Spleen (tissue), 7 donors: ENCODE results near the gene HOXD13.

Experiments
- CTCF ChIP-seq, 11 experiments: fragments of 200-600 bp in 7 of 11; fragments of 450-650 bp in 4 of 11; sonication (generic) in 4 of 11; IDR thresholded peaks in 8 of 11; conservative IDR thresholded peaks in 3 of 11; 1 replicate in 7 of 11; 2 replicates in 4 of 11; pipeline versions ENCODE4 v1.4.0 to v1.8.0; 2016 to 2021; ENCODE audit warnings: antibody characterized with exemption in 11 of 11, inconsistent platforms in 4 of 11, mild to moderate bottlenecking in 1 of 11
- POLR2A ChIP-seq, 3 donors: fragments of 450-650 bp; IDR thresholded peaks; one replicate each; pipeline ENCODE4 v1.5.1; 2017; ENCODE audit warnings: antibody characterized with exemption in 3 of 3, mild to moderate bottlenecking in 1 of 3
- donor health status: DM: no; HTN: no; CAD: no; lungs with moderate emphysema.
- donor health status: DM: no; HTN: no; CAD: no.
- donor health status: DM: no; HTN: no; CAD: no.

GRCh38 chr2:176109192-176109901 is 16.8 kb downstream of the HOXD13 start:
- TF ChIP-seq CTCF (IDR thresholded peaks at IDR 0.05 in 8 of 11, conservative IDR thresholded peaks at IDR 0.05 in 3 of 11): no peak
- TF ChIP-seq POLR2A (IDR thresholded peaks at IDR 0.05): no peak
